ENCODE data around the gene DENND4B. TPM values are rescaled to one million over a fixed set of nuclear protein-coding genes. Genes with fewer than 3 reads are reported as not detected.

DENND4B gene
- total and polyA plus RNA-seq, 10 of the 15 experiments (the other 5 are each of a cell fraction or from before 2014, with no cell fraction given), result 12.0 to 74.8 (median 22.7) TPM

DNA sequence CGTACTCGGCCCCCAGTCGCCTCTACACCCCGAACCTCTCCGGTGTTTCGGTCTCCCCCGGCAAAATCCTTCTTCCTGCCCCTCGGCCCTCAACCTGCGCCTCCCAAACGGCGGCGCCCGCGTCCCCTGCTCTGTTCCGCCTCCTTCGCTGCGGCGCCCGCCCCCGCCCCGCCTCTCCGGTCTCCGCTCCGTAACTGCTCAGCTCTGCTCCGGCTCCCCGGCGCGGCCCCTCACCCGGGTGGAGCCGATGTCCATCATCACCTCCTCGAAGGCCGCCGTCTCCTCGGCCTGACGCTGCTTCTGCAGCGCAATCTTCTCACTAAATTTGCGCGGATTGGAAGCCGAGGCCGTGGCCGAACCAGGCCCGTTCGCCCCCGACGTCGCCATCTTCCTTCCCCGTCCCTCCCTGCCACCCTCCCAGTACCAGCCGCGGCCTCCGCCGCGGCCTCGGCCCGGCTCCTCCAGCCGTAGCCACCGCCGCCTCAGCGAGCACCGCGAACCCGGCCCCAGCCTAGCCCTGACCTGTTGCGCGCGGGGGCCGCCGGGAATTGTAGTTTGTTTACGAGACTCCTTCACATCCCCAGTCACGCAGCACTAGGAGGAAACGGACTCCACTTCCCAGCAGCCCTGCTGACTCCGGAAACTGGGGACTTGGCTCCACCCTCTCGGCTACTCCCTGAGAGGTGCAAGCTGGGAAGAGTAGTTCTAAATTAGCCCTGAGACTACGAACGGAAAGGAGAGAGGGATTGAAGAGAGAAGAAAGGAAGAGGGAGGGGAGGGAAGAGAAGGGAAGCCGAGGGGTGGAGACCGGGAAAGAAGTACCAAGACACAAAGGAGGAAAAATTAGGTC lies 11.8 kb upstream of the DENND4B start, which contains the start of gene CRTC2 (continued):
- TF ChIP-seq CEBPB (IDR thresholded peaks at IDR 0.05; ENCODE audit: borderline replicate concordance in 1 of 2, low read depth in 2 of 2, low read length in 2 of 2) (no peak), SIX5 (IDR thresholded peaks at IDR 0.05; ENCODE audit: low read depth, low read length, severe bottlenecking) (peak; percentile 100), POLR2A (IDR thresholded peaks at IDR 0.05; ENCODE audit: low read depth, low read length) (peak; percentile 76), SMC3 (IDR thresholded peaks at IDR 0.05; ENCODE audit: borderline replicate concordance, low read length) (no peak), NBN (IDR thresholded peaks at IDR 0.05) (peak; percentile 43), EP300 (IDR thresholded peaks at IDR 0.05; ENCODE audit: borderline replicate concordance in 1 of 2, control insufficient read depth in 1 of 2, low read depth in 2 of 2, low read length in 2 of 2) (0 out of 4 replicates have a peak, but pooled peaks of 1 of the 2 experiments have one; percentile 29), IRF4 (IDR thresholded peaks at IDR 0.05; ENCODE audit: low read depth, low read length) (0 out of 2 replicates have a peak, but pooled peaks have one; percentile 10), TAF1 (IDR thresholded peaks at IDR 0.05; ENCODE audit: borderline replicate concordance, low read depth, low read length) (no peak; the same call in 1 of the 2 replicates), ZNF622 (IDR thresholded peaks at IDR 0.05) (no peak), POLR2AphosphoS5 (IDR thresholded peaks at IDR 0.05; ENCODE audit: low read length) (peak; percentile 82), ZNF274 (IDR thresholded peaks at IDR 0.05; ENCODE audit: insufficient read depth, insufficient read length) (no peak), NFYA (IDR thresholded peaks at IDR 0.05; ENCODE audit: borderline replicate concordance, low read depth, low read length) (no peak), ZNF24 (IDR thresholded peaks at IDR 0.05) (no peak), ATF7 (IDR thresholded peaks at IDR 0.05; ENCODE audit: low read depth) (0 out of 2 replicates have a peak, but pooled peaks have one; percentile 12), TCF7 (IDR thresholded peaks at IDR 0.05; ENCODE audit: borderline replicate concordance) (no peak), ZNF384 (IDR thresholded peaks at IDR 0.05; ENCODE audit: borderline replicate concordance, low read depth, low read length) (no peak), SMAD5 (IDR thresholded peaks at IDR 0.05; ENCODE audit: low read depth) (no peak; the same call in 1 of the 2 replicates), MYC (IDR thresholded peaks at IDR 0.05; ENCODE audit: insufficient read depth, insufficient read length, insufficient replicate concordance, low read length, severe bottlenecking) (no peak), KDM1A (IDR thresholded peaks at IDR 0.05; ENCODE audit: borderline replicate concordance) (no peak), HDAC6 (IDR thresholded peaks at IDR 0.05; ENCODE audit: unreplicated experiment) (no peak)
- TF ChIP-seq, protein P1, sequence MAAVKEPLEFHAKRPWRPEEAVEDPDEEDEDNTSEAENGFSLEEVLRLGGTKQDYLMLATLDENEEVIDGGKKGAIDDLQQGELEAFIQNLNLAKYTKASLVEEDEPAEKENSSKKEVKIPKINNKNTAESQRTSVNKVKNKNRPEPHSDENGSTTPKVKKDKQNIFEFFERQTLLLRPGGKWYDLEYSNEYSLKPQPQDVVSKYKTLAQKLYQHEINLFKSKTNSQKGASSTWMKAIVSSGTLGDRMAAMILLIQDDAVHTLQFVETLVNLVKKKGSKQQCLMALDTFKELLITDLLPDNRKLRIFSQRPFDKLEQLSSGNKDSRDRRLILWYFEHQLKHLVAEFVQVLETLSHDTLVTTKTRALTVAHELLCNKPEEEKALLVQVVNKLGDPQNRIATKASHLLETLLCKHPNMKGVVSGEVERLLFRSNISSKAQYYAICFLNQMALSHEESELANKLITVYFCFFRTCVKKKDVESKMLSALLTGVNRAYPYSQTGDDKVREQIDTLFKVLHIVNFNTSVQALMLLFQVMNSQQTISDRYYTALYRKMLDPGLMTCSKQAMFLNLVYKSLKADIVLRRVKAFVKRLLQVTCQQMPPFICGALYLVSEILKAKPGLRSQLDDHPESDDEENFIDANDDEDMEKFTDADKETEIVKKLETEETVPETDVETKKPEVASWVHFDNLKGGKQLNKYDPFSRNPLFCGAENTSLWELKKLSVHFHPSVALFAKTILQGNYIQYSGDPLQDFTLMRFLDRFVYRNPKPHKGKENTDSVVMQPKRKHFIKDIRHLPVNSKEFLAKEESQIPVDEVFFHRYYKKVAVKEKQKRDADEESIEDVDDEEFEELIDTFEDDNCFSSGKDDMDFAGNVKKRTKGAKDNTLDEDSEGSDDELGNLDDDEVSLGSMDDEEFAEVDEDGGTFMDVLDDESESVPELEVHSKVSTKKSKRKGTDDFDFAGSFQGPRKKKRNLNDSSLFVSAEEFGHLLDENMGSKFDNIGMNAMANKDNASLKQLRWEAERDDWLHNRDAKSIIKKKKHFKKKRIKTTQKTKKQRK (IDR thresholded peaks at IDR 0.05; ENCODE audit: low read depth, low read length), result no peak
- TF ChIP-seq, protein P2, sequence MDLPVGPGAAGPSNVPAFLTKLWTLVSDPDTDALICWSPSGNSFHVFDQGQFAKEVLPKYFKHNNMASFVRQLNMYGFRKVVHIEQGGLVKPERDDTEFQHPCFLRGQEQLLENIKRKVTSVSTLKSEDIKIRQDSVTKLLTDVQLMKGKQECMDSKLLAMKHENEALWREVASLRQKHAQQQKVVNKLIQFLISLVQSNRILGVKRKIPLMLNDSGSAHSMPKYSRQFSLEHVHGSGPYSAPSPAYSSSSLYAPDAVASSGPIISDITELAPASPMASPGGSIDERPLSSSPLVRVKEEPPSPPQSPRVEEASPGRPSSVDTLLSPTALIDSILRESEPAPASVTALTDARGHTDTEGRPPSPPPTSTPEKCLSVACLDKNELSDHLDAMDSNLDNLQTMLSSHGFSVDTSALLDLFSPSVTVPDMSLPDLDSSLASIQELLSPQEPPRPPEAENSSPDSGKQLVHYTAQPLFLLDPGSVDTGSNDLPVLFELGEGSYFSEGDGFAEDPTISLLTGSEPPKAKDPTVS (IDR thresholded peaks at IDR 0.05; ENCODE audit: low read depth, low read length), result no peak
- TF ChIP-seq, protein P3, sequence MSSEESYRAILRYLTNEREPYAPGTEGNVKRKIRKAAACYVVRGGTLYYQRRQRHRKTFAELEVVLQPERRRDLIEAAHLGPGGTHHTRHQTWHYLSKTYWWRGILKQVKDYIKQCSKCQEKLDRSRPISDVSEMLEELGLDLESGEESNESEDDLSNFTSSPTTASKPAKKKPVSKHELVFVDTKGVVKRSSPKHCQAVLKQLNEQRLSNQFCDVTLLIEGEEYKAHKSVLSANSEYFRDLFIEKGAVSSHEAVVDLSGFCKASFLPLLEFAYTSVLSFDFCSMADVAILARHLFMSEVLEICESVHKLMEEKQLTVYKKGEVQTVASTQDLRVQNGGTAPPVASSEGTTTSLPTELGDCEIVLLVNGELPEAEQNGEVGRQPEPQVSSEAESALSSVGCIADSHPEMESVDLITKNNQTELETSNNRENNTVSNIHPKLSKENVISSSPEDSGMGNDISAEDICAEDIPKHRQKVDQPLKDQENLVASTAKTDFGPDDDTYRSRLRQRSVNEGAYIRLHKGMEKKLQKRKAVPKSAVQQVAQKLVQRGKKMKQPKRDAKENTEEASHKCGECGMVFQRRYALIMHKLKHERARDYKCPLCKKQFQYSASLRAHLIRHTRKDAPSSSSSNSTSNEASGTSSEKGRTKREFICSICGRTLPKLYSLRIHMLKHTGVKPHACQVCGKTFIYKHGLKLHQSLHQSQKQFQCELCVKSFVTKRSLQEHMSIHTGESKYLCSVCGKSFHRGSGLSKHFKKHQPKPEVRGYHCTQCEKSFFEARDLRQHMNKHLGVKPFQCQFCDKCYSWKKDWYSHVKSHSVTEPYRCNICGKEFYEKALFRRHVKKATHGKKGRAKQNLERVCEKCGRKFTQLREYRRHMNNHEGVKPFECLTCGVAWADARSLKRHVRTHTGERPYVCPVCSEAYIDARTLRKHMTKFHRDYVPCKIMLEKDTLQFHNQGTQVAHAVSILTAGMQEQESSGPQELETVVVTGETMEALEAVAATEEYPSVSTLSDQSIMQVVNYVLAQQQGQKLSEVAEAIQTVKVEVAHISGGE (CRISPR knock-in tag; IDR thresholded peaks at IDR 0.05), result no peak

Data from GM12878 (cell line).